ENCODE data around the gene CCL18.
"Not testable (repeated sequence)": the region's sequence is repeated elsewhere in the genome, so short reads cannot be mapped to it uniquely, and the experiment has no call there.

GRCh38 chr17:36015895-36016294 lies 48.2 kb upstream of the CCL18 start:
- TF ChIP-seq POLR2A, CTCF (IDR thresholded peaks at IDR 0.05): not testable (repeated sequence)
